Amniotic stem cell (primary cell): ENCODE measurements around the gene TMEM204.

ENCODE experiments used
- DNase-seq: peaks from one replicate; lab custom pipeline; 2025; lab: John Stamatoyannopoulos, UW

The TMEM204 gene

DNA sequence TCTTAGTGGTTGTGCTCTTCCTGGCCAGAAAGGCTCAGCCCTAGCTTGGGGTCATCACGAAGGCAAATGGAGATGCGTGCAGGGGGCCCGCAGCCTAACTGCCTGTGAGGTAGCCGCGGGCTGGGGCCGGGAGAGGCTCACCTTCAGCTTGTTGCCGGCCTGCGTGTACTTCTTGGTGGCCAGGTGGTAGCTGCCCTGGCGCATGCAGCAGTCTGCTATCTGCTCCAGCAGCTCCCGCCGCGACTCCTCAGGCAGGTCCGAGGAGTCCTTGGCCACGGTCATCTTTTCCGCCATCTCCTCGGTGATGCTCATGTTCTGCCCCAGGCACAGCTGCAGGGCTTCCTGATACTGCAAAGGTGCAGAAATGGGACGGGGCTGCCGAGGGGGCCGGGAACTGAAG is 13.0 kb upstream of the TMEM204 start:
- no peak for DNase-seq

DNA sequence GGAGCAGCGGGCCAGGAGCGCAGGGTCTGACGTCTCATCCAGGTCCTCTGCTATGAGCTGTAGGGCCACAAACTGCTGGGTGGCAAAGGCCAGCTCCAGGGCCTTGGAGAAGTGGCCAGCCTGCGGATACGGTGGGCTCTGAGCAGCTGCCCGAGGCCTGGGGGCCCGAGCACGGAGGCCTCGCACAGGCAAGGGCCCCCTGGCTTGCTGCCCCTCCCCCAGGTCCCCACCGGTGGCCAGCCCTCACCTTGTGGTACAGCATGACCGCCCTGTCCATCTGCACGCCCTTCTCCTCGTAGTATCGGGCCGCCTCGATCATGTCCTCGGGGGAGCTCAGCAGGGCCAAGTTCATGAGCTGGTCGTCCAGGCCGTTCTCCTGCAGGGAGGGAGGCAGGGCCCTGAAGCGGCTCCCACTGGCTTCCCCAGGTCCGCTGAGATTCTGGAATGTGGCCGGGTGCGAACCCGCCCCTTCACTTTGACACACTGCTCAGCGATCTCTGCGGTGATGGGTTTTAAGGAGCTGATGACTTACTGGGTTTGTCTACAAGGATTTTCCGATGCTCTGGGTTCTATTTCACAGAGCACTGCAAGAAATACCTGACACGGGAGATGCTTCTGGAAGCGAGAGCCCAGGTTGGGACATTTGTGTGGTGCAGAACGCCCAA is 9.8 kb upstream of the TMEM204 start:
- no peak for DNase-seq

DNA sequence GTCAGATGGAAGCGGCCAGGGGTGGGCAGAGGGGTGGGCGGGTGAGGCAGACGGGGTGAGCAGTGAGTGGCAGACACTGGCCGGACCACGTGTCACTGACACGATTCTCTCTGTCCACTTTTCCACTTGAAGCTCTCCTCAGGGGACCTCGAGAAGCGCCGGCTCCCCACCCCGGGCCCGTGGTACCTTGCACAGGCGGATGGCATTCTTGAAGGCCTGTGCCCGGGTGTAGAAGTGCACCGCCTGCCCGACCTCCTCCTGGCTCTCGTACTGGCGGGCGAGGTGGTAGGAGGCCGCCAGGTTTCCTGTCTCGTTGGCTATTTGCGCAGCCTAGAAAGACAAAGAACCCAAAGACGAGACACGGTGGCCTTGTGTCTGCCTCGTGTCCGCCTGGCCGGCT is 9.1 kb upstream of the TMEM204 start:
- DNase-seq = no peak

DNA sequence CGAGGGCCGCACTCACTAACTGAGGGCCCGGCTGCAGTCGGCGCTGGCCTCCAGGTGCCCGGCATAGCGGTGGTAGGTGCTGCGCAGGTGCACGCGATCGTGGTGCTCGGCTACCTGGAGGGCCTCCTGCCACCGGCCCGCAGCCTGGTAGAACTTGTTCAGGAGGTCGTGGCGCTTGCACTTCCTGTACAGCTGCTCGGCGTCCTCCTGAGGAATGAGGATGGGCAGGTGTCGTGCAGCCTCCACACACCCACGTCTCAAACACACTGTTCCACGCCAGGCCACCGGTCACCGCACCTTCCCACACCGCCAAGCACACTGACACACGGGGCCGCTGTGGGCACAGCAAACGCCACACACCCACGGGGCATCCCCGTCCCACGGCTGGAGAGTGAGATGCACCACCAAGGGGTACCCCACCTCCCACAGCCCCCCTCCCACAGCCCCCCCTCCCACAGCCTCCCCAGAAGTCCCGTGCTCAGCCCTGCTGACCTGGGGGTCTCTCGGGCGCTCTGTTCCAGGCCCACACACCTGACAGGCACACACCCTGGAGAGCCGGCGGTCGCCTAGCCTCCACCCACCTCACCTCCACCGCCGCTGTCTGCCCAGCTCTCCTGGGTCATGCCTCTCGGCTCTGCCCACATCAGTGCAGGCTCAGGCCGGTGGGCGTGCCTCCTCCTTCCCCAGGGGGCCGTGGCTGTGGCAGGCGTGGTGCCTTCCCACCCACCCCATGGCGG is 7.4 kb upstream of the TMEM204 start:
- DNase-seq = no peak

DNA sequence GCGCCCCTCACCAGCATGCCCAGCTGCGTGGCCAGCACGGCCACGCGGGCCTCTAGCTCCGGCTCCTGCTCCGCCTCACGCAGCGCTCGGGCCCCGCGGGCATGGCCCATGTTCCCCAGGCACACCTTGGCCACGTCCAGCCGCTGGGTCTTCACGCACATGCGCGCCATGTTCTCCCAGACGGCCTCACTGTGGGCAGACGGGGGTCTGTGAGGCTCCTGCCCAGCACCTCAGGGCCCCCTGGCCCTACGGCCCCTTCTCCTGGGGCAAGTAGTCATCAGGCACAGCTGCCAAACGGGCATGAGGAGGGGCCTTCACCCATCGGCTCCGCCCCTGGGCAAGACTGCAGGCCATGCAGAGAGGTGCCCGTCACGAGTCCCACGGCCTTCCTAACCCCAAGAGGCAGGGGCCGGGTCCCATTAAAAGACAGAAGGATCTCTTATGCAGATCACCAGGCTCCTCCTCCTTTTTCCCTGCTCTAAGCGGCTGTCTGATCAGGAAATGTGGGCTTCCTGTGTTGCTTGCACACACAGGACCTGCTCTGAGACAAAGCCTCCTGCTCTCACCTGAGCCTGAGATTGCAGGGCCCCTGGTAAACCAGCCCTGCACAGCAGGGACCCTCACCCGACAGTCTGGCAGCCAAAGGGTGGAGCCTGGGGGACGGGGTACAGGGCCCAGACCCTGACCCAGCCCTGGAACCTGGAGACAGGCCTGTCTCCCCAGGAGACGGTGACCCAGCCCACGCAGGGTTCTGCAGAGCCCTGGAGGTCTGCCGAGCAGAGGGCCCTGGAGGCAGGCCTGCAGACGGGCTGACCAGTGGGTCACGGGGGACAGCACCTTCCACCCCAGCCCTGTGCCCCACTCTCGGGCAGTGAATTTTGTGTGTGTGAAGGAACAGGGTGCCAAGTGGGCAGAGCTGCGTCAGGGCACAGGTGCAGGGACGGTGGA is 6.6 kb upstream of the TMEM204 start:
- no peak for DNase-seq

DNA sequence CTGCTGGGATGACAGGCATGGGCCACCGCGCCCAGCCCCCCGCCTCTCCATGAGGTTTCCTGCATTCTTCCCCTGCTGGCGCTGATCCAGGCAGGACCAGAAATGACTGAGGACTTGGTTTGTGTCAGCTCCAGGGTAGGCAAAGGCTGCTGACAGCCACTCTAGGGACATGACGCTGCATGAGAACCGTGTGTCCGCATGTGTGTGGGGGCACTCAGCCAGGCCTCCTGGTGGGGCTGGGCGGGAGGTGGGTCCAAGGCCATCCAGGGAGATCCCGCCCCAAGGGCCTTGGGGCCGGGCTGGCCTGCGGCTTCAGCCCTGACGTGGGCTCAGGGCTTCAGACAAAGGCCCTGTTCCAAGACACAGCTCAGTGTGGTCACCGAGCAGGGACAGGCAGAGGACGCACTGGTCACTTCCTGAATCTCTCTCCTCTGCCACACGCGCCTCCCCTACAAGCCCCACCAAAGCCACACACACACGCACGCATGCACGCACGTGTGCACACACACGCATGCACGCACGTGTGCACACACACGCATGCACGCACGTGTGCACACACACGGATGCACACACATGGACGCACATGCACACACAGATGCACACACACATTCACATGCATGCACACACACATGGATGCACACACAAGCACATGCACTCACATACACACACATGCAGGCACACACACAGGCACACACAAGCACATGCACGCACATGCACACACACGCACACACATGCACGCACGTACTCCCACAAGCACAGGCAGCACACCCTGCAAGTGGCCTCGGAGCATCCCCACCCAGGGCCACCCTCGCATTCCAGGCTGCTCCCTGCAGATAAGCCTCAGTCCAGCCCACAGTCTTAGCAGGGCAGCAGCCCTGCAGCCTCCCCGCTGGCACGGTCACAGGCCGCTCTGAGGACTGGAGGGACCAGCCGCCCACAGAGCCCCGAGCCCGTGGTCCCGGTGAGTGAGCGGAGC is 5.3 kb upstream of the TMEM204 start:
- DNase-seq = no peak

DNA sequence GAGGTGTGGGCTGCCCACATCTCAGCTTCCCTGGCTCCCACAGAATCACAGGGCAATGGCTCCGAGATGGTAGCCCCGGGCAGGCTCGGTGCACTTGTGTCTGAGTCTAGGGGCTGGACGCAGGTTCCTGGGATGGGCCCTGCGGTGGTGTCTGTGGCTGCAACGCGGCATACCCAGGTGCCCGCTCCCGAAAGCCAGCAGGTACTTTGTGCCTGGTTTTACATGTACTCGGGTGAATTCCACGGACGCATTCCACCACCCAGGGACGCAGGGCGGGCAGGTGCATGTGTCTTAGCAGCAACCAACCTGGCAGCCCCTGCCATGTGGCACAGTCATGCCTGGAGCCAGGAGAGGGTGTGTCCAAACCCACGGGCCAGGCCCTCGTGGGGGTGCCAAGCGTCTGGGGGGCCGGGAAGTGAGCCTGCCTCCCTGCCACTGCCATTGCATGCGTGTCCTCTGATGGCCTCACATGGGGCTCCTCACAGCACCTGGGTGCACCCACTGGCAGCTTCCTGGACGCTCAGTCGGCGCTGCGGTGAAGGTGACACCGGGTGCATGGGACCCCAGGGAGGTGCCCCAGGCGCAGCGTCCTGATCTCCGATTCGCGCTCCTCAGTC is 4.4 kb upstream of the TMEM204 start:
- no peak for DNase-seq

DNA sequence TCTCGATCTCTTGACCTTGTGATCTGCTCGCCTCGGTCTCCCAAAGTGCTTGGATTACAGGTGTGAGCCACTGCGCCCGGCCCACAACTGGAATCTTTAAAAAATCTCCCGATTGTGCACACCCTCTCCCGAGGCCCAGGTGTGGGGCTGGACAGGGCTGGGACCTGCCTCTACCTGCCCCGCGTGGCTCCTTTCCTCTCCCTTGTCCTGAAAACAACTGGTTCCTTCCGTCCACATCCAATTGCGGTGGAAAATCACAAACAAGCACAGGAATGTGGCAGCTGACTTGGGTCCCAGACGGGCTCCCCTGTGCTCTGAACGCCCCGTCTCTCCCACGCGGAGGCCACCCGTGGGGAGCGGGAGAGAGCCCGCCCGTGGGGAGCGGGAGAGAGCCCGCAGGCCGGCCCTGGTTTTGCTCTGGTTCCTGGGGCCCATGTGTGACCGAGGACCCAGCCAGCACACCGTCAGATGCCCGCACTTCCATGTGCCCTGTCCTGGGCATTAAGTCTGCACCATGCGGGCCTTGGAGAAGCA is 3.0 kb upstream of the TMEM204 start:
- DNase-seq = no peak

DNA sequence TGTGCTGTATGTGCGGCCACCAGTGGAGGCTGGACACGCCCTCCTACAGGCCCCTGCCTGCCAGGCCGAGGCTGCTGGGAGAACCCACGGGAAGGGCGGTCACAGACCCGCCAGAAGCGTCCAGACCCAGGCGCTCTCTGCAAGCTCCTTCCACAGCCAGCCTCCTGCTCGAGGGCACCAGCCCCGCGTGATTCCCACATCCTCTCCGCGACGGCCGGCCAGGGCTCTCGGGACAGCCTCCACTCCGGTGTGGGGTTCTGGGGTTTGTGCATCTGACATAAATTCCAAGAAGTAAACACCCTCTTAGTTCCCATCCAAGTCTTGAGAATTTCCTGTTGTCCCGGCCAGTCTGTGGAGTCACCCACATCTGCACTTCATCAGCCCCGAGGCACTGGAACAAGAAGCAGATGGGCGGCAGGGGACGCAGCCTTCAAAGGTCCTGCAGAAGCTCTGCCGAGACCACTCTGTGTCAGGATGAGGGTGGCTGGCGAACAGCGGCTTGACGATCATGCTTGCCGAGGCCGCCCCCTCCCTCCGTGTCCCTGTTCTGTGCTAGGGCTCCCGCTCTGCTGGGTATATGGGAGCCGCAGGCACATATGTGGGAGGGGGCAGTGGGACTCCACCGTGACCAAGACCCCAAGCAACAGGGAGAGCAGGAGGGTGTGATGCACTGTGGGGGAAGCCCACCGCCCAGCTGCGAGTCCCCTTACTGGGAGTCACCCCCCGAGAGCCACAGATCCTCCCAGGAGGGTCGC is 2.4 kb upstream of the TMEM204 start:
- peak; percentile 65 for DNase-seq

DNA sequence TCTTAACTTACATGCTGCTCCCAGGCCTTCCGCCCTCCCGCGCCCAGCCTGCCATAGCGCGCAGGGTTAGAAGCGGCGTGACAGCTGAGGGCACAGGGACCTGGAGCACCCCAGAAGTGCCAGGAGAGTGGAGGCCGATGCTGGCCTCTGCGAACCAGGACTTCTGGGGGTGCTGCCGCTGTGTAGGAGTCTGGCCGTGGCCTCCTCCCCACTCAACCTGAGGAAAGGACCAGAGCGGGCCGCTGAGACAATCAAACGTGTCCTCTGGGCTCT is 1.9 kb upstream of the TMEM204 start:
- no peak for DNase-seq

DNA sequence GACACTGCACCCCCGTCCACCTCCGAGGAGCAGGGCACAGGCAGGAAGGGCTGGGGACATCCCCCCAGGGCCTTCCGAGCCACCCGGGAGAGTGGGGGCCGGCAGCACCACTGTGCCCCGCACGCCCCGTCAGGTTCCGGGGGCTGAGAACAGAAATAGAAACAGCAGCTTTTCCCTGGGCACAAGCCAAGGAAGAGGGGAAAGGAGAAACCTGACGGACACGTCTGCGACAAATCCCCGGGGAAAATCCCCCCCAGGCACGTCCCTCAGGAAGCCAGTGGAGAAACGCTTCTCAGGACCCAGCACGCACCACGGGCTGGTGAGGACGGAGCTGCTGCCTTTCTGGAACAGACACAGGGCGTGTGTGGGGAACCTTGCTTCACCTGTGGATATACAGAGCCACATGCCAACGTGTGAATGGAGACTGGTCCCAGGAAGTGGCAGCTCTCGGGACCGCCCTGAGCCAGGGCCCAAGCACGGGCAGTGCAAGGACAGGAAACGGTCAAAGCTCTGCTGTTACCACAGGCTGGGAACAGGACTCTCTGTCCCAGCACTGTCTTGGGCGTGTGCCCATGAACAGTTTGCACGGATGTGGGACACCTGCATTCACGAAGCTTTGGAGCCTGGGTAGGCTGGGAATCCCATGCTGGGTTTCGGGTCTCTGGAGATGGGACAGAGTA is 1.2 kb upstream of the TMEM204 start:
- no peak for DNase-seq

DNA sequence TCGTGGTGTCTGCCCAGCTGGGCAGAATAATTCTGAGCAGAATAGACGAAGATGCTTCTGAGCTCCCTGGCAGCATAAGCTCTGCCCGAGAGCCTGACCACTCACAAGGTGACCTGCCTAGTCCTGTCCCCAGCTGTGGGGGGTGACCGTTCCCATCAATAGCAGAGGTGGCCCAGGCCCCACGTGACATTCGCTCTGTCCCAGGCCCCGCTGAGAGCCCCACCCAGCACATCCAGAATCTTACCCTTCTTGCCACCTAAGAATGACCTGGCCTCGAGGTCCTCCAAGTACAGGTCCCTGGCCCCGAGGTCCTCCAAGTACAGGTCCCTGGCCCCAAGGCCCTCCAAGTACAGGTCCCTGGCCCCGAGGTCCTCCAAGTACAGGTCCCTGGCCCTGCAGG is 695 bp upstream of the TMEM204 start:
- DNase-seq = no peak

DNA sequence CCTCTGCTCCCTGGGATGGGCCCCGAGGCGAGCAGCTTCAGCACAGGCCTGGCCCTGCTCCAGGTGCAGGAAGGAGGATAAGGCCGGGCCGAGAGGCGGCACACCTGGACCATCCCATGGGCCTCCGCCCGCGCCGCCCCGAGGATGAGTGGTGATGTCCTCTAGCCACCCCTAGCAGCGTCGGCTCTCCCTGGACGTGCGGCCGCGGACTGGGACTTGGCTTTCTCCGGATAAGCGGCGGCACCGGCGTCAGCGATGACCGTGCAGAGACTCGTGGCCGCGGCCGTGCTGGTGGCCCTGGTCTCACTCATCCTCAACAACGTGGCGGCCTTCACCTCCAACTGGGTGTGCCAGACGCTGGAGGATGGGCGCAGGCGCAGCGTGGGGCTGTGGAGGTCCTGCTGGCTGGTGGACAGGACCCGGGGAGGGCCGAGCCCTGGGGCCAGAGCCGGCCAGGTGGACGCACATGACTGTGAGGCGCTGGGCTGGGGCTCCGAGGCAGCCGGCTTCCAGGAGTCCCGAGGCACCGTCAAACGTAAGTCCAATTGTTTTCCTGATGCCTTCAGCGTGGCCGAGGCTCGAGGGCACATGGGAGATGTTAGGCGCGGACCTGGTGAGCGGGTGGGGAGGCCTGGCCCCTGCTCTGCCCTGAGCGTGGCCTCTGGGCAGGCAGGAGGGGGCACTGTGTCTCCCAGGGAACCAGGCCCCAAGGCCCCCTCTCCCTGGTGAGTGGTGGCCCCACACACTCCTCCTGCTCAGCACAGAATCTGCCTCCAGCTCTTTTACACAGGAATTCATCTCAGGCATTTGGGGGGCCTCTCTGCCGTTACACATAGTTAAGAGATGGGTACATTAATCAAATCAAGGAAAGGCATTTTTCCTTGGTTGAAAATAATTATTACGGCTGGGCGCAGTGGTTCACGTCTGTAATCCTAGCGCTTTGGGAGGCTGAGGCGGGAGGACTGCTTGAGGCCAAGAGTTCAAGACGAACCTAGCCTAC is 855 bp downstream of the TMEM204 start:
- no peak for DNase-seq

DNA sequence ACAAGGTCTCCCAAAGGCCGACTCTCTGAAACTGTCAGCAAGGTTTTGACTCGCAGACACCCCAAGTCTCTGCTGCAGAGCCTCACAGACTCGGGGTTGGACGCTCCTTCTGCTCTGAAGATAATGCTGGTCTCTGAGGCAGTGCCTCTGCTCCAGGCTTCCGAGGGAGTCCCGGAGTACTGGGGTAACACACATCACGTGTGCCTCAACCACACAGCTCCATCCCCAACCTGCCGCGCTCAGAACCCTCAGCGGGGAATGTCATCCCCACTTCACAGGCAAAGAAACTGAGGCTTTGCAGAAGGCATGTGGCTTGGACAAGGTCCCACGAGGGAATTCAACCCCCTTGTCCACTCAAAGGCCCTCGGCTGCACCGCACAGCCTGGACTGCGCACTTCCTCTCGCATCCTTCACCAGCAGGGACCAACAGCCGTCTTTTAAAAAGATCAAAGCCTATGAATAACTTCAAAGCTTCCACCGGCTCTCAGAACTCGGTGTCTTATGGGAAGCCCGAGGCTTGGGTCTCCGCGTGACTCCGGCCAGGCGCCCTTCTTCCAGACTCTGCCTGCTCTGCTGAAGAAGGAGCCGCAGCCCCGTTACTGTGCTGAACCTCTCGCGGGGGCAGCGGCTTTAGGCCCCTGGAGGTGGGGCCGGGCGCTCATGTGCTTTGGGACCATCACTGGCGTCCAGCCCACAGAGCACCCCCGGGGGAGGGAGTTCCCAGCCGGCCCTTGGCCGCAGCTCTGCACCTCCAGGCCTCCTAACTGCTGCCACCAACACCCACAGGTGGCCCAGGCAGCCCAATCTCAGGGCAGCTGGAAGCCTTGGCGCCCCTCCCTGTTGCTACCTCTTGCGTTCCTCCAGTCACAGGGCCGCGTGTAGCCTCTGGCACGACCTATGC is 2.2 kb downstream of the TMEM204 start:
- no peak for DNase-seq

DNA sequence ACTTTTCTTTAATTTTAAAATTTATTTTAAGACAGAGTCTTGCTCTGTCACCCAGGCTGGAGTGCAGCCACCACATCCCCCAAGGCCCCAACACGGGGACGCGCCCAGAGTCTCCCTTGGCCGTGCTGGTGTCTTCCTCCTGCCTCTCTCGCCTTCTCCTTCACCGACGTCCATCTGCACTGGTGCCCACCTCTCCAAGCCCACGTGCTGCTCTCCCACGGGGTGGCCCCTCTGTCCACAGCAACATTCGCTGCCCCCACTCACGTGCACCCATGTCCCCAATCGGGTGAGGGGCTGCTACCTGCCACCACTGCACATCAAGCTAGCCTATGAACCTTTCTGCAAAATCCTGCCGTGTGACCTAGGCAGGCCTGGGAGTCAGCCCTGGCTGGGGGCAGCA is 3.1 kb downstream of the TMEM204 start:
- DNase-seq = no peak

DNA sequence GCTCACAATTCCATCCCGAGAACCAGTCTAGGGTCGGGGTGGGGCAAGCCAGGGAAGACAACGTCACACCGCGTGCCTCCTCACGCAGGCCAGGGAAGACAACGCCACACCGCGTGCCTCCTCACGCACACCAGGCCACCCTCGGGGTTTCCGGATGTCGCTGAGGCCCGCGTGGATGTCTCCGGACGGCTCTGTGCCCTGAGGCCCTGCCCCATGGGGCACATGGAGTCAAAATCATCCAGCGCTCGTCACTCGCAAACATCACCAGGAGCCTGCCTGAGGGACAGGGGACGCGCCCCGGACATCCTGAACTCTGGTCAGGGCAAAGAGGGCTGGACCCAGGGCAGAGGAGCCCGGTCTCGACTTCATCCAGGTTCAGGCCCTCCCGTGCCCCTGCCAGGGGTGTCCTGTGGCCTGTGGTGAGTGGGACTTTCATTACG is 3.7 kb downstream of the TMEM204 start:
- no peak for DNase-seq

DNA sequence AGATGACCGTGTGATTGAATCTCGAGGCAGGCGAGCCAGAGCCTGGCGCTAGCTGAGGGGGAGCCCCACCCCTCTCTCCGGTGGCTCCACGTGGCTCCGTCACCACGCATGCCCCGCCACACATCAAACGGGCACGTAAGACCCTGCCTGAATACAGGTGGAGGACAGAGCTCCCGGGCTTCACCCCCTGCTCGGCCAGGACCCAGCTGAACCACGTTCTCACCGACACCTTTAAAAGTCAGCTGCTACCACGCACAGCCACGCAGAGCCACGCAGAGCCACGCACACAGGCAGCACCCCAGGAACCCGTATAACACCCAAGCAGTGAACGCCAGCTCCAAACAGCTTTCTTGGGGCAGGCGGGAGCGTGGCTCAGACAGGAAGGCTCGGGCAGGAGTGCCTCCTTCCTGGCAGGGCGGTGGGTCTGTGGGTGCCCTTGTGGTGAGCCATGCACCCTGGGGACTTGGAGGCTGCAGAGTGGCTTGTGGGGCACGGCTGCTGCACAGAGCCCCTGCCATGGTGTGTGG is 4.4 kb downstream of the TMEM204 start:
- DNase-seq = no peak
